Stimulated activated CD4-positive, alpha-beta T cell treated with anti-CD3 and anti-CD28 coated beads, Interleukin-15, amount 100 ng/mL, for 1 hour (primary cell): ENCODE measurements around the gene ULBP2.

Experiments used
- DNase-seq, 2 donors: peaks; one replicate each; pipeline ENCODE4 v3.0.0-alpha.2; 2020; ENCODE audit warnings: low read depth in 1 of 2, low spot score in 1 of 2

The ULBP2 gene, protein sequence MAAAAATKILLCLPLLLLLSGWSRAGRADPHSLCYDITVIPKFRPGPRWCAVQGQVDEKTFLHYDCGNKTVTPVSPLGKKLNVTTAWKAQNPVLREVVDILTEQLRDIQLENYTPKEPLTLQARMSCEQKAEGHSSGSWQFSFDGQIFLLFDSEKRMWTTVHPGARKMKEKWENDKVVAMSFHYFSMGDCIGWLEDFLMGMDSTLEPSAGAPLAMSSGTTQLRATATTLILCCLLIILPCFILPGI

DNA sequence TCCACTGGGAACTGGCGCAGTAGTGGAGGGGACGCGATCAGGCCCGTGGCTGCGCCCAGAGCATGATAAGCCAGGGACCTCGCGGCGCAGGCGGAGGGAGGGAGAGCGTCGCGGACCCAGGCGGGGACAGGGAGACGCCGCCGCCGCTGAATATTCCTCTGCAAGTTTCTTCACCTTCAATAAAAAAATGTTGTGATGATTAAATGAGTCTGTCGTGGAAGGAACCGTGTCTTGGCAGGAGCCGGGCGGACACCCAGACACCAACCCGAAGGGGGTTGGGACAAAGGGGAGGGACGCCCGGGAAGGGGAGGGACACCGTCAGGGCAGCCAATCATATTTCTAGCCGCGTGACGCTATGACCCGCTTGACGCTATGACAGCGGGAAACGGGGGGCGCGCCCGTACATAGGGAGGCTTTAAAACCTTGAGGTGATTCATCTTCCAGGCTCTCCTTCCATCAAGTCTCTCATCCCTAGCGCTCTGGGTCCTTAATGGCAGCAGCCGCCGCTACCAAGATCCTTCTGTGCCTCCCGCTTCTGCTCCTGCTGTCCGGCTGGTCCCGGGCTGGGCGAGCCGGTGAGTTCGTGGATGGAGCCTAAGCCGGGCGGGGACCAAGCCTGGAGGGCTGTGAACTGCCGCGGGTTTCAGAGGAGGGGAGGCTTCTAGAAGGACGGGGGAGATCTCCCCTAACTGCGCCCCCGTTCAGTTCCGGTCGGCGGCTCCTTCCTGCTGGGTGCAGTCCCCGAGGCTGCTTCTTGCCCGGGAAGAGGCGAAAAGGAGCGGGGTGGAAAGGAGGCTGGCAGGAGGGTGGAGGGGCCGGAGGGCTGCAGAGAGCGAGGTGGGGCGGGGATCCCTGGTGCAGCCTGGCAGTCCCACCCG is at the start of gene ULBP2:
Gene ULBP2, plus strand, starts transcription at position 432 of the 878 bp plus-strand sequence. Its CDS starts 59 bp downstream, at position 491.
- DNase-seq = peak; percentile 70 to 78

DNA sequence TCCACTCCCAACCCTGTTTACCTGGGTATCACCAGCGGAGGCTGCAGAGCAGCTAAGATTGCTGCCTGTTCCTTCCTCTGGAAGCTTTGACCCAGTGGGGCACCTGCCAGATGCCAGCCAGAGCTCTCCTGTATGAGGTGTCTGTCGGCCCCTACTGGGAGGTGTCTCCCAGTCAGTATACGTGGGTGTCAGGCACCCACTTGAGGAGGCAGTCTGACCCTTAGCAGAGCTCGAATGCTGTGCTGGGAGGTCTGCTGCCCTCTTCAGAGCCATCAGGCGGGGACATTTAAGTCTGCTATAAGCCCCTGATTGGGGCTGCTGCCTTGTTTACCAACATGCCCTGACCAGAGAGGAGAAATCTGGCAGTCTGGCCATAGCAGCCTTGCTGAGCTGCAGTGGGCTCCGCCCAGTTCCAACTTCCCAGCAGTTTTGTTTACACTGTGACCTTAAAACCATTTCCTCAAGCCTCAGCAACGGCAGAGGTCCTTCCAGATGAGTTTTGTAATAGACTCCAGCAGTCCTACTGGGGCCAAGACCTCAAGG is 46.7 kb upstream of the ULBP2 start:
- DNase-seq = no peak

DNA sequence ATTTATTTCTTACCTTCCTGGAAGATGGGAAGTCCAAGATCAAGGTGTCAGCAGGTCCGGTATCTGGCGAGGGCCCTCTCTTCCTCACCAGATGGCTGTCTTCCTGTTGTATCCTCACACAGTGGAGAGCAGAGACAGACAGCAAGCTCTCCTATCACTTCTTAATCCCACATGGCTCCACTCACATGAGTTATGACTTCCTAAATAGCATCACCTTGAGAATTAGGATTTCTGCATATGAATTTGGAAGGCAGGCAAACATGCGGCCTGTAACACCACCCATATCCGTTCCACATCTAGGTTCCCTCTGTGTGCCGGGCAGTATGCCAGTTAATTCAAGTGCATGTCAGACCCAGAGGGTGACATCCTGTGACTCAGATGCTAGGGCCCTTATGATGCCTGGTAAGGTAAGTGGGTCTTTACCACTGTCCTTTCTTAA is 46.0 kb upstream of the ULBP2 start:
- no peak for DNase-seq

DNA sequence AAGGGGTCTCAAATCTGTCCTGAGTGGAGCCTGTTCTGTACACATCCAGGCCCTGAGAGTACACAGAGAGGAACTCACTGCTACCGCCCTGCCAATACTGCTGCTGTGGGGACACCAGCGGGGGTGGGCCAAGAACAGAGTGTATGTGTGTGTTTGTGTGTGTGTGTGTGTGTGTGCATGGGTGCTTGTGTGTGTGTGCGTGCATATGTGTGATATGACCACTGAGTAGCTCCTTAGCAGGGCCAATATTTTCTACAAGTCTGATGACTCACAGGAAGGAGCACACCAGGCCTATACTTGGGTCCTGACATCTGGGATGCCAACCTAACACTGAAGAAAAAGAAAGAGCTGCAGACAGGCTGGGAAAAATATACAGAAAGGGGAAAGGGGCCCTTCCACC is 45.3 kb upstream of the ULBP2 start:
- DNase-seq = no peak

DNA sequence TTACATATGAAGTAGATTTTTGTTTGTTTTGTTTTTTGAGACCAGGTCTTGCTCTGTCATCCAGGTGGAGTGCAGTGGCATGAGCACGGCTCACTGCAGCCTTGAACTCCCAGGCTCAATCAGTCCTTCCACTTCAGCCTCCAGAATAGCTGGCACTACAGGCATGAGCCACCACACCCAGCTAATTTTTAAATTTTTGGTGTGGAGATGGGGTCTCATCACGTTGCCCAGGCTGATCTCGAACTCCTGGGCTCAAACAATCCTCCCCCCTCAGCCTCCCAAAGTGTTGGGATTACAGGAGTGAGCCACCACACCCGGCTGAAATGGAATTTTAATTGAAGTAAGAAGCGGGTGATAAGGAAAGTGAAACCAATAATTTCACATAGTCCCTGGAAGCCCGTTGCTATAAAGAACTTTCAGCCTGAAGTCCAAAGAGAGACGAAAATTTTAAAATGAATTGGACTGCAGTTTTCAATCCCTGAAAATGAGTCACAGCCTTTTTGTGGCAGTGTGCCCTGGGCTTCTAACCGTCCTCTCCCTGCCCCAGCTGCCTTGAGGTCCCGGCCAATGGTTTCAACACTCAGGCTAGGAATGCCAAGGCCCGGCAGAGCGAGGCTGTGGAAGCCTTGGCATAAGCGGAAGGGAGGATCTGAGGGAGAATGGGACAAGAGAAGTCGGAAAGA is 44.7 kb upstream of the ULBP2 start:
- DNase-seq = no peak

DNA sequence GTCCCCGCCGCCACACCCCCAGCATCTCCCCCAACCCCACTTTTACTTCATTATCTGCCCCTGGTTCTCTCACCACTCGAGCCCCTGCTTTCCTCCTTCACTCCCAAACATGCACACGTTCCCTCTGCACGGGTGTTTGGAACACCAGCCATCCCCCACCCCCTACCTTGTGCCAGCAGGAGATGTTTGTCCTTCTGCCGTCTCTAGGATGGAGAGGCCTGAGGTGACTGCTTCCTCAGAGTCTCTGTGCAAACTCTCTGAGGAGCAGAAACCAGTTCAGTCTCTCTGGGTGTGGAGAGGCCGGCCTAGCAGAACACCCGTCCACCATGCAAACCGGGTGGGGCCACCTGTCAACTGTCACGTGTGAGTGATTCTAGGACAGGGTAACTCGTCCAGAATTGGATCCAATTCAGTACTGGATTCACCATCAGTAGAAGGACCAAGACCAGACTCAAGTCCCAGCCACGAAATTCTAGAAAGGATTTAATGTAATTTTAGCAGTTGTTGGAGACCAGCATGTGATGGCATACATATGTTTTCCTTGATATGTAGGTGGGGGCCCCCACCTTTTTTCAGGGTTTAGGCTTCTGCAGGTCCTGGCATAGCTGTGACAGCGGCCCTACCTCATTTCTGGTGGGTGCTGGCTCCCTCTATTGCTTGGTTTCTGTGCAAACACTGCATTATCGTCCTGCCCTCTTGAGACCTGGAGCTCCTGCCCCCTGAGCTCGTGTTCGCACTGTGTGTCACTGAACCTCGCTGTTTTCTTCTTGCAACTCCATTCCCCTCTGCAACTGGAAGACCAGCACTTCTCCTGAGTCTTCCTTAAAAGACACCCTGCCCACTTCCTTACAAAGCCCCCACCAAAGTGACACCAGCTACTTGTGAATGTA is 43.7 kb upstream of the ULBP2 start, which contains the start of gene RAET1E:
Gene RAET1E, minus strand, starts transcription at position 259 of the 890 bp plus-strand sequence. CDS start 7,212 bp downstream, outside the sequence.
- DNase-seq = no peak

DNA sequence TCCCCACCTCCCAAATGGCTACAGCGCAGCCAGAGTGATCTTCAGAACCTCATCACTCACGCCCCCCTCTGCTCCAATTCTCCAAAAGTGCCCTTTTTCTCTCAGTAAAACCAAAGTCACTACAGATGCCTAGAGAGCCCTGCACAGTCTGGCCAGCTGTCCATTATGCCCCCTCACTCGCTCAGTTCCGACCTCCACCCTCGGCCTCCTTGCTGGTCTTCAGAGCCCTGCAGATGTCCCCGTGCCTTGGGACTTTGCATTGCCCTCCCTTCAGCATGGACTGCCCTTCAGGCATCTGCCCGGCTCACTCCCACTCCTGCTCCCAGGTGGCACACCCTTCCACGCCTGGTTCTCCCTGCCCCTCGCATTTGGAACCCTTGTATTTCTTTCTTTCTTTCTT is 42.8 kb upstream of the ULBP2 start:
- no peak for DNase-seq

DNA sequence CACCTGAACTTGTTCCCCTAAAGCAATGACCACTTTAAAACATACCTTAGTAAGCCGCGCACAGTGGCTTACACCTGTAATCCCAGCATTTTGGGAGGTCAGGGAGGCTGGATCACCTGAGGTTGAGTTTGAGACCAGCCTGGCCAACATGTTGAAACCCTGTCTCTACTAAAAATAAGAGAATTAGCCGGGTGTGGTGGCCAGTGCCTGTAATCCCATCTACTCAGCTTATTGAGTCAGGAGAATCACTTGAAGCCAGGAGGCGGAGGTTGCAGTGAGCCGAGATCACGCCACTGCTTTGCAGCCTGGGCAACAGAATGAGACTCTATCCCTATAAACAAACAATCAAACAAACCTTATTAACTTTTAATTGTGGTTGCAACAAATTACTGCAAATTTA is 42.3 kb upstream of the ULBP2 start:
- DNase-seq = no peak

DNA sequence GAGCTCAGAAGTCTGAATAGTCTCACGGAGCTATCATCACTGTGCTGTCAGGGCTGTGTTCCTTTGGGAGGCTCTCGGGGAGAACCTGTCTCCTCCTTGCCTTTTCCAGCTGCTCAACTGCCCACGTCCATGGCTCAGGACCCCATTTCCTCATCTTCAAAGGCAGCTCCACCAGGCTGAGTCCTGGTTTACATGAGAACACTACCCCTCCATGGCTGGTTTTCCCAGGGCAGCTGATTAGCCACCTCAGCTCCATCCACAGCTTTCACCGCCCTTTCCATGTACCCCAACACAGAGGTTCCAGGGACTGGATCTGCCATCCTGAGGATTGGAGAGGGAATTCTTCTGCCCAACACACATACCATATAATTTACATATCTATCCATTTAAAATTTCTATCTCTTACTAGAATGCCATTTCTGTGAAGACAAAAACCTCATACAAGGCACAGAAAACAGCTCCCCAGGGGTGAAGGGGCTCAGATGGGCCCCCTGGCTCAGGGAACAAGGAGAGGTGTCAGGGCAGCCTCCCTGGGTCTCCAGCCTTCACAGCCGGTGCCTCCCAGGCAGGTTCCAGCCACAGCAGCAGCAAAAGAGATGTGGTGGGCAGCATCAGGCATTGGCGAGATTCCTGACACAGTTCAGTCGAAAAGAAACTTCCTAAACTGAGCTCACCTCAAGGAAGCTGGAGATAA is 41.7 kb upstream of the ULBP2 start:
- DNase-seq = no peak

DNA sequence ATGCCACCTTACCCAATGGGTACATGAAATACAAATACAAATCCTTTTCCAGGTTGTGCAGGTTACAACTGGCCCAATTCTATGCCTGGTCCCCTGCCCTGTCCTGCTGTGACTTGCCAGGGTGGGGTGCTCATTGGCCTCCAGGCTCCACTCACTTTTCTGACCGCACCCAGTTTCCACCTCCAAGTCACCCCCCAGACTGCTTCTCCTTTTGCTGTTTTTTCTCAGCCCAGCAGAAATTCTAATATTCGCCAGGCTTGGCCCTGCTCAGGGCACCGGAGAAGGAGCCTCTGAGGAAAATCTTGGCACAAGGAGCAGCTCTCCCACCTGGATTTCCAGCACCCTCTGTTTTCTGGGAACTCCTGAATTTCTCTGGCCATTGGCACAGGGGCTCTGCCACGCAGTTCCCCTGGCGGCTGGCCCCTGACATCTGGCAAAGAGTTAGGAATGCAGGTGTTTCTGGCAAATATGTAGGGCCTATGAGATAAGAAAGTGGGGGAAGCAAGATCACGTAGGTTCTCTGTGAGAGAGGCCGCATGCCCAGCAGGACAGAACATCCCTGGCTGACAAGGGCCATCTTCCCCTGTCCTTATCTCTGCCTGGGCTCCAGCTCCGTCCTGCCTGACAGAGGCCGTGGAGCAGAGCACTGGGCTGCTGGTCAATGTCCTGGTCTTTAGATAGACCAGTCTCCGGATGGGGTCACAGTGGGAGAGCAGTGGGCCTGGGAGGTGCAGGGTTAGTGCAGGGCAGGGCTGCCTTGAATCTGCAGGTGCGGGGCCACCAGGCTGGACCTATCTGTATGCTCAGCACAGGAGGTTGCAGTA is 41.0 kb upstream of the ULBP2 start:
- no peak for DNase-seq

DNA sequence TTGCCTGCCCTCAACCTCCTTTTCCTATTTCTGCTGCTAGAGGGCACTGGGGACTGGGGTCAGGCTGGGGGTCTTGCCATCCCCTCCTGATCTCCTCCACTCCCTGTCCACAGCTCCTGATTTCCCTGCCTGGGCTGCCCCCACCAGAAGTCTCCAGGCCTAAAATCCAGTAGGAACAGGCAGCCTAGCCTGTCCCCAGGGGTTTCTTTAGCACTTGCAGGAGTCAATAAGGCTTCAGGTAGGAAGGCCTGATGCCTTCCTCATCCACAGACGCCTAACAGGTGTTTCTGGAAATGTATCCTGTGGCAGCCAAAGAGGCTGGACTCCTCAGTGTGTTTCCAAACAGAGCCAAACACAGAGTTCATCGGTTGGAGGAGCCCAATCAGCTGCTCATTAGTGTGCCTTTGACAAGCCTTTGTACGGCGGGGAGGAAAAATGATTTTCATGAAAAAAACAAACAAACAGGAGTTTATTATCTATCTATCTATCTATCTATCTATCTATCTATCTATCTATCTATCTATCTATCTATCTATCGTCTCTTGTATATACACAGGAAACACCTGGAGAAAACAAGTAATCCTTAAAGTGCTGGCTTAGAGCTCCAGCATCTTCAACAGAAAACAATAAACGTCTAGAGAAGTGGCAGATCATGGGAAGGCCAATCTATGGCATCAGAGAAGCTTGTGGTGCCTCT is 40.2 kb upstream of the ULBP2 start:
- no peak for DNase-seq

DNA sequence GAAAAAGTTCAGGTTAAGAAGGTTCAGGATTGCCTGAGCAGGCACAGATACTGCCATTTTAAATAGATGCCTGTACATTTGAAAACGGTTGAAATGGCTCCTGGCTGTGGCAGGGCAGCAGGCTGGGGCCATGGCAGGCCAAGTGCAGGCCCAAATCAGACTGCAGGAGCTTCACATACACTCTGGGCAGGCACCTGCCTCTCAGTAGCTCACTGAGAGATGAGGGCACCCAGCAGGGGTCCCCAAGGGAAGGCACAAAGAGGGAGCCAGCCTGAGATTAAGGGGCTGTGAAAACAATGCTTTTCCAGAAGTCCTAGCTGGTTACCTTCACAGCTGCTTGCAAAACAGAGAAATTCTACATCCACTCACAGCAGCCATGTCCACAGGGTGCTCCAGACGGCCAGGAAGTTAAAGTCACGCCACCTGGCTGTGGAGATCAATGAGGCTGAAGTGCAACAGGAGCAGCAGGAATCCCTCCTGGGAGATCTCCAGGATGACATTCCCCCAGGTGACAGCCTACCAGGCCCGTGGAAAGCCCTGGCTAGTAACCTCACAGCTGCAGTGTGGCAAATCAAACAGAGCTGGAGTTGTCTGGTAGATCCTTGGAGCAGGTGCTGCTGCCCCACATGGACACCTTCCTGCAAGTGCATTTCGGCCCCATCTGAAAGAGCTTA is 37.7 kb upstream of the ULBP2 start:
- DNase-seq = no peak

DNA sequence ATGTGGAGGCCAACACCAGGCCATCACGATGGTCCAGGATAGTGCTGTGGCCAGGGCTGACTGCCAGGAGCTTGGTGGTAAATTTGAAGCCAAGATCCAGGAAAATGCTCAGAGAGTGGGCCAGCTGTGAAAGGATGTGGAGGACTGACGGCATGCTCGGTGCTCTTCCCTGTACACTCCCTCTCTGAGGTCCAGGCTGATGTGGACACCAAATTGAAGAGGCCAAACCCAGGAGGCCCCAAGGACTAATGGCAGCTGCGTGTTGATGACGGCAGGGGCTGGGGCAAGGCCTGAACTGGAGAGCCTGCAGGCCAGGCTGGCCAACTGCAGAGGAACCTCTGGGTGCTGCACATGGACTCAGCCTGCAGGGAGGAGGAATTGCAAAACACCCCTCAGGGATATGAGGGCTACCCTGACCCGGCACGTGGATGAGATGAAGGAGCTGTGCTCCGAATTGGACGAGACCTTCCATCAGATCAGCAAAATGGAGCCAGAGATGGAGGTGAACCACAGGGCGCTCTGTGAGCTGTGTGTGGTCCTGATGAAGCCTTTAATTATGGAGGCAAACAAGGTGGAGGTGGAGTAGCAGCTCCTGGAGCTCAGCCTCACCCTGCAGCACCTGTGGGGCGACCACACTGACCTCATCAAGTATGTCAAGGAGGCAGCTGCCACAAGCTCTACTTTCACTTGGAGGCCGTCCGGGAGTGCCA is 37.0 kb upstream of the ULBP2 start:
- no peak for DNase-seq

DNA sequence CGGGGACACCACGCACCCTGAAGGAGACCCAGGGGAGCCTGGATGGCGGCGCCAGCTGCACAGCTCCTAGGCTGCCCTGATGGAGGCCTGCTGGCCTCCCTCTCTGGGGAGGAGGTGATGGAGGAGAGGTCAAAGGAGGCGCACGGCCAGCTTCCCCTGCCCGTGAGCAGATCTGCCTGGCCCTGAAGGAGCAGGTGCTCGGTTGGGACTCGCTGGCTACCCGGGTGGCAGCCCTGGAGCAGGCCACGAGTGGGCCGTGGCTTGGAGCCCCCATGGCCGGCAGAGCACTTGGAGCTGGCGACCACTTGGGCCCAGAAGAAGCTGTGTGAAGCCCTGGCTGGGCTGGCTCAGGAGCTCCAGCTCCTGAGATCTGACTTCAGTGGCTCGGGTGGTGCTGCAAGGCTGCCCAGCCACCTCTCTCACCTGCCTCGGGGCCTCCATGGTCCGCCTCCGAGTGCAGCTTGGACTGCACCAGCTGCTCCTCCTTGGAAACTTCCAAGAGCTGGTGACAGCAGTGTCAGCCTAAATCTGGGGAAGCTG is 36.4 kb upstream of the ULBP2 start:
- no peak for DNase-seq

DNA sequence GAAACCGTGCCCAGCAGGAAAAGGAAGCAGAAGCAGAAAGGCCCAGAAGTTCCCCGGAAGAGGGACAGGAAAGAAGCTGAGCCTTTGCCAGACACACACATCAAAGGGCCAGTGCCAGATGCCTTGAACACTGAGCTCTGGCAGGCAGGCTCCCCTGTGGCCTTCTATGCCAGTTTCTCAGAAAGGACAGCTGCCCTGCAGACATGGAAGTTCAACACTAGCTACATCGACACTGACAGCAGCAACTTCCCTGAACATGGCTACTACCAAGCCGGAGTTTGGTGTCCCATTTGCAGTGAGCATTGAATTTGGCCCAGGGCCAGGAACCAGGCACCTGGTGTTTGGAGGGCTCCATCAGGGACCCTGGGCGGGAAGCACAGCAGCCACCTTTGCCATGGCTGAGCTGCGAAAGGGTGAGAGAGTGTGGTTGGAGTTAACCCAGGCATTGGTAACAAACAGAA is 35.9 kb upstream of the ULBP2 start:
- DNase-seq = no peak

DNA sequence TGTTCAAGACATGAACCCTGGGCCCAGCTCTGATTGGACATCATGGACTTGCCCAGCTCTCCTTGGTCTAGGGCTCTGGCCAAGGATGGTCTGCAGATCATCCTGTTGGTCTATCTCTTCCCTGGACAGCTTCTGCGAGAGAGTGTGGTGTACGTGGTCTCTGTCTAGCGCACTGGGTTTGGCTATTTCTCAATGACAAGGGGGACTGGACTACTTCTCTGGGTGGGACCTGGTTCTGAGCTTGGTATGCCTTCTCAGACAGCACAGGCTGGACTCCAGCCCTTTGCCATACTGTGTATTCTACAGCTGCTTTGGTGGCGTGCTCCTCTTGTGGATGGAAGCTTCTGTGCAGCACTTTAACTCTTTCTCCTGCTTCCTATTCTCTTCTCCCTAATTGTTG is 35.4 kb upstream of the ULBP2 start:
- no peak for DNase-seq

DNA sequence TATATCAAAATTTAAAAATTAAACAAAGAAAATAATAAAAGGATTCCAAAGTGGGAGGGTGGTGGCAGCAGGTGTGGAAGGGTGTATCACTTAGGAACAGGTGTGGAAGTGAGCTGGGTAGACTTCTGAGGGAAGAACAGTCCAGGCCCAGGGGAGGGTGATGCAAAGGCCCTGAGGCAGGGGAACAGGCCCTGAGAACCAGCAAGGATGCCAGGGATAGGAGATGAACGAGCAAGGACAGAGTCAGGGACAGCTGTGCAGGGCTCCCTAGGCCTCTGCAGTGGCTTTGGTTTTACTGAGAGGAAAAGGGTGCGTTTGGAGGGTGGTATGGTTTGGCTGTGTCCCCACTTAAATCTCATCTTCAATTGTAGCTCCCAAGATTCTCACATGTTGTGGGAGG is 34.5 kb upstream of the ULBP2 start:
- DNase-seq = no peak
